KOPT-K1 (cell line): Measurements from ENCODE around the gene GPR149.
A peak's percentile ranks its signal among the peaks of the same experiment; 100 is the strongest.

Source experiments
- H3K27ac ChIP-seq: fragments of 200-600 bp; sonication (generic); 2 replicates; pipeline ENCODE4 v1.5.1; 2016; ENCODE audit warnings: antibody characterized with exemption, mild to moderate bottlenecking, low read depth, low read length; ENCODE audit not compliant: poor library complexity, severe bottlenecking
- H3K36me3 ChIP-seq: fragments of 200-600 bp; sonication (generic); 2 replicates; pipeline ENCODE4 v1.5.1; 2017; ENCODE audit warnings: antibody characterized with exemption, mild to moderate bottlenecking, low read length, moderate library complexity; ENCODE audit not compliant: insufficient read depth
- H3K9me3 ChIP-seq: fragments of 200-600 bp; sonication (generic); 2 replicates; pipeline ENCODE4 v1.5.1; 2017; ENCODE audit warnings: antibody characterized with exemption, low read length, mild to moderate bottlenecking; ENCODE audit not compliant: insufficient read depth, poor library complexity, severe bottlenecking

GPR149 gene

DNA sequence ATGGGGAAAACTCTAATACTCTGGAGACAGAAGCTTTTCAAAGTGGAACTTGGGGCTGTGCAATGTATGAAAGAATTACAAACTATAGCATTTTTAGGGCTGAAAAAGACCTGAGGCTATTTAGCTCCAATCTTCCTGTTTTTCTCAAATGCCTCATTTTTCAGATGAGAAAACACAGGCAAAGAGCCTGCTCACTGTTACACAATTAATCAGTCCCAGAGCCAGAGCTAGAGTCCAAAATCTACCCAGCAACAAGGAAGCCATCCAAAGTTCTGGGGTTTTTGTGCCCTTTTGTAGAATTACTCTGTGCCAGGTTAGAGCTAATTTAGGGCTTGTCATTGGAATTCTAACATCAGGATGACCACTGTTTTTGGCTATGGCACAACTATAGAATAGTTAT lies 45.5 kb downstream of the GPR149 start:
- no peak overlapping the region for H3K27ac ChIP-seq
- no peaks in the 10 kb centered on the region for H3K9me3 ChIP-seq
- no peaks in the 10 kb centered on the region for H3K36me3 ChIP-seq

DNA sequence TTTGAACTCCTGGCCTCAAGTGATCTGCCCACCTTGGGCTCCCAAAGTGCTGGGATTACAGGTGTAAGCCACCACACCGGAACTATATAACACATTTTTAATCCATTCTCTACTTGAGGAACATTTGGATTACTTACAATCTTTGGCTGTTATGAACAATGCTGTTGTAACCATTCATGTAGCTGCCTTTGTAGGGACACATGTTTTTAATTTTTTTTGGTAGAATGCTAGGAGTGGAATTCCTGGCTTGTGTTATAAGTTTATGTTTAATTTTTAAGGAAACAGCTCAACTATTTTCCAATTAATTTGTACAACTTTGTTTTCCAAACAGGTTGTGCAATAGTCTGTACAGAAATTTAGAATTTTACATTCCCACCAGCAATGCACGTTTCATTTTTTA lies 51.7 kb downstream of the GPR149 start:
- H3K36me3 ChIP-seq, result no peaks in the 10 kb centered on the region
- no peaks in the 10 kb centered on the region for H3K9me3 ChIP-seq
- no peak overlapping the region for H3K27ac ChIP-seq

DNA sequence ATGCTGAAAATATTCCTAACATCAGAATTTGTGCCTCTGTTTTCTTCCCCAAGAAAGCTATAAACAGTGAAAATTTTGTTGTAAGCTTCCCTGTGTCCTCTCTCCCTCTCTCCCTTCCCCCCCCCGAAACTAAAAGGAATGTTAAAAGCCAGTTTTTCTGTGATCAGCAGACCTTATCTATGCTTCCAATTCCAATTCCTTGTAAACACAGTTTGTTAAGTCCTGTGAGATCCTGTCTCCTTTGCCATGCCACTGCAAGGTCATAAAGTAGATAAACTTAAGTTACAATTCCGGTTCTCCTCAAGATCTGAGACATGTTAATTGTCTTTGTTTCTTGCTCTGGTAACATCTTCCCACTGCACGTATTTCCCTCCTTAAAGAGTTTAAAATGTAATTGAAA lies 62.8 kb downstream of the GPR149 start:
- H3K36me3 ChIP-seq, result no peaks in the 10 kb centered on the region
- no peak overlapping the region for H3K27ac ChIP-seq
- peaks cover 7% of the 10 kb centered on the region for H3K9me3 ChIP-seq

DNA sequence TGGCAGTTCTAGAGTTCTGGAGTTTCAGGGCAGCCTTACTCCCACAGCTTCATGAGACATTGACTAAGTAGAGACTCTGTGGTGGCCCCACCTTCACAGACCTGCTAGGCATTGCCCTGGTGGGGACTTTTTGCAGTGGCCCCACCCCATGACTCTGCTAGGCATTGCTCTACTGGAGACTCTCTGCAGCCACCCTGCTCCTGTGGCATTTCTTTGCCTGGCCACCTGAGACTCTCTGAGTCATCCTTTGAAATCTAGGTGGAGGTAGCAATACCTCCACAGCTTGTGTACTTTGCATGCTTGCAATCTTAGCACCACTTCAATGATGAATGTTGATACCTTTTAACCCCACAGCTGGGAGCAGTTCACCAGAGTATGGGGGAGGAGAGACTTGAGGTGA lies 65.1 kb downstream of the GPR149 start:
- H3K9me3 ChIP-seq, result peaks cover 7% of the 10 kb centered on the region
- H3K27ac ChIP-seq, result no peak overlapping the region
- H3K36me3 ChIP-seq, result no peaks in the 10 kb centered on the region

DNA sequence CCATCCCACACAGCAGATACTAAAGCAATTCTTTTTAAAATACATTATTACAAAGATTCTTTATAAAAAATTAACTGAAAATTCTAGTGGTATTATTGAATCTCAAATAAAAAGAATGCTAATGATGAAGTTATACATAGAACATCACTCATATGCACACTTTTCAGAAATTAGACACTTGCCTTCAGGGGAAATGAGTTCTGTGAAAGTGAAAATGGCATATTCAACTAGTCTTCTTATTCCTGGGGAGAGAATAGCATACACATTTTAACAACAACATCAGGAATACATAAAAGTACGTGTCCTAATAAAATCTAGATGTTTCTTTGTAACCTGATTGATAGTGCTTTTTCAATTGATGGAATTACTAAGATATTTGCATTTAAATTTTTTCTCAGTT lies 68.9 kb downstream of the GPR149 start:
- H3K36me3 ChIP-seq, result no peaks in the 10 kb centered on the region
- peaks cover 7% of the 10 kb centered on the region for H3K9me3 ChIP-seq
- no peak overlapping the region for H3K27ac ChIP-seq

DNA sequence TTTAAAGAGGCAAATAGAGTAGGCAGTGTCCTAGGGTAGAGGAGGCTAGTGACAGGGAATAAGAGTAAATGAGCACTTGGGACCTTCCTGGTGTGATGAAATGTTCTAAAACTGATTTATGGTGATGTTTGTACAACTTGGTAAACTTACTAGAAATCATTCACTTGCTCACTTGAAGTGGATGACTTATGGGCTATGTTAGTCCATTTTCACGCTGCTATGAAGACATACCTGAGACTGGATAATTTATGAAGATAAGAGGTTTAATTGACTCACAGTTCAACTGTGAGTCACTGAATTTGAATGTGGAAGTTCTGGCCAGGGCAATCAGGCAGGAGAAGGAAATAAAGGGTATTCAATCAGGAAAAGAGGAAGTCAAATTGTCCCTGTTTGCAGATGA lies 74.0 kb downstream of the GPR149 start:
- Histone ChIP-seq H3K9me3 (no peaks in the 10 kb centered on the region), H3K27ac (no peak overlapping the region), H3K36me3 (no peaks in the 10 kb centered on the region)

DNA sequence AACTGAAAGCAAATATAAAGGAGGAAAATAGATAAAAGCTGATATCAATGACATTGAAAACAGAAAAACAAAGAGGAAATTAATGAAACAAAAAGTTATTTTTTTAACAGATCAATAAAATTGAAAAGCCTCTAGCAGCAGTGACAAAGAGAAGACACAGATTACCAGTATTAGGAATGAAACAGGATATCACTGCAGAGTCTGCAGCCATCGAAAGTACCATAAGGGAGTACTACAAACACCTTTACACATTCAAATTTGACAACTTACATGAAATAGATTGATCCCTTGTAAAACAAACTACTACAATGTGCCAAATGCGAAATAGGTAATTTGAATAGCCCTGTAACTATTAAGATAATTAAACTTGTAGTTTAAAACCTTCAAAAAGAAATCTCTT lies 80.8 kb downstream of the GPR149 start:
- Histone ChIP-seq H3K36me3 (no peaks in the 10 kb centered on the region), H3K27ac (no peak overlapping the region)

DNA sequence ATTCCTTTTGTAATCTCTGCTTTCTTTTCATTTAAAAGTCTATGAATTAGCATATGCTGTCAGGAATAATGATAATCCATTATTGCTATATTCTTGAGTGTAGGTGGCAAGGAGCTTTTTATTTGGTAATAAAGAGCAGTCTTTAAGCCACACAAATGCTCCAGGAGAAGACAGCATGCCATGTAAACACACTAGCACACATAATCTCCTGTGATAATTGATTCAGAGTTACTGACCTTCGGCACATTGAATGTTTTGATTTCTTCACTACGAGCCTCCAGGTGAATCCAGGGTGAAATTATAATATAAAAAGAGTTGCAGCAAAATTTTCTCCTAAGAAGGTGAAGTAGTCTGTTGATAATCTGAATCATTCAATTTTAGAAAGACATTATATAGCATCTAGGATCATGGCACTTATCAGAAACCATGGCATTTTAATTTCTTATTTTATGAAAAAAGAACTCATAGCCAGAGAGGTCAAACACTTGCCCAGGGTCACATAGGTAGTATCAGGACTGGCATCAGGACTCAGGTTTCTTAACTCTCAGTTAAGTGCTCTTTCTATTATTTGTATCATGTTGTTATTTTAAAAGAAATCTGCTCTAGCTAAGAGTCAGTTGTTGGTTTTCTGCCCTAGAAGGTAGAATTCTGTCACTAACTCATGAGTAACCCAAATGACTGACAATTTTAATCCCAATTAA lies 84.4 kb downstream of the GPR149 start:
- no peaks in the 10 kb centered on the region for H3K36me3 ChIP-seq
- H3K9me3 ChIP-seq, result no peaks in the 10 kb centered on the region
- no peak overlapping the region for H3K27ac ChIP-seq

More for the DNA sequence above, 80.8 kb downstream of the GPR149 start:
- no peaks in the 10 kb centered on the region for H3K9me3 ChIP-seq

DNA sequence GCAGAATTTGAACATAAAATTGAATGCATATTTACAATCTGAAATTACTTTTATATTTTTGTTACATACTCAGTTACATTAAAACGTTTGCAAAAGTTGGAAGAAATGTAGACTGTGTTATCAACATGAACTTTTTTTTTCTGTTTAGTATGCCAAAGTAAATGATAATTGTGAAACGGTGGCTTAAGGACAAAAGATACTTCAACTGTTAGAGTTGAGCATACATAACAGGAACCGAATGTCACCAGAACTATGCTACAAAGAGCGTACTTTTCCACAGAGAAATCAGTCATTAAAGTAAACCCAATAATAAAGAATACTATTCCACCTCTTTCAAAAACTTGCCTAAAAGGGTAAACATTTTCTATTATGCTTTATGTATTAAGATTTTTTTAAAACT lies 91.4 kb downstream of the GPR149 start:
- Histone ChIP-seq H3K27ac (no peak overlapping the region), H3K36me3 (no peaks in the 10 kb centered on the region), H3K9me3 (no peaks in the 10 kb centered on the region)

DNA sequence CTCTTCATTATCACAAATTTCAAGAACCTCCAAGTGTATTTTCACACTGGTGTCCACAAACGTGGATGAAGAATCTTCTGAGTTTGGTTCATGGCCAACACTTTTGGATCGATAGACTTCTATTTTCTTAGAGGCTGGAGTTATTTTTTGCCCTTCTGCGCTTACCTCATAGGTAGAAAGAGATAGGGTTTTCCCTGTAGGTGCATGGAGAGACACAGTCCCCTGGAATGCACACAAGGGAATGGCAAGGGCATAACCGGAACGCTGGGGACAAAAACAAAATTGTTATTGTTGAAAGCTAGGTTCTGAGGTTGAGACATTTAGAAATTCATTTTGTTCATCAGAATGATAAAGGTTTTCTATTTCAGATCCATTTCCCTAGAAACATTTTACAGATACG lies 92.0 kb downstream of the GPR149 start:
- Histone ChIP-seq H3K36me3 (no peaks in the 10 kb centered on the region), H3K27ac (no peak overlapping the region)

DNA sequence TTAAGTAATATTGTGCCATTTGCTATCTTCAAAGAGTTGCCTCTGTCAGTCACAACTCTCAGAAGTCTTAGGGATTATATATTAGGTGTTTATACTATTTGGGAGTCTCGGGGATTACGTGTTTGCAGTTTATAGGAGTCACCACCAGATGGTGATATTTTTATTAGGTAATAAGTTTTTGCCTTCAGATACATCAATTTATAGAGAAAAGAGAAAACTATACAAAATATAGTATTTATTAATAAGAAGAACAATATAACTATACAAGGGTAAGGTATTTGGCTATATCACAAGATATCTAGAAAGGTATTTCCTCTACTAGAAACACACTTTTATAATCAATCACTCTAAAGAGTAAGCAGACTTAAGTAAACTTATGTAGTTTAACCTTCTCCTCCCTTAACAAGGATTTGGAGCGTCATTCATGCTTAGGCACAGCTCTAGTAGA lies 95.0 kb downstream of the GPR149 start:
- Histone ChIP-seq H3K27ac (no peak overlapping the region), H3K36me3 (no peaks in the 10 kb centered on the region), H3K9me3 (no peaks in the 10 kb centered on the region)

More for the DNA sequence above, 92.0 kb downstream of the GPR149 start:
- no peaks in the 10 kb centered on the region for H3K9me3 ChIP-seq

DNA sequence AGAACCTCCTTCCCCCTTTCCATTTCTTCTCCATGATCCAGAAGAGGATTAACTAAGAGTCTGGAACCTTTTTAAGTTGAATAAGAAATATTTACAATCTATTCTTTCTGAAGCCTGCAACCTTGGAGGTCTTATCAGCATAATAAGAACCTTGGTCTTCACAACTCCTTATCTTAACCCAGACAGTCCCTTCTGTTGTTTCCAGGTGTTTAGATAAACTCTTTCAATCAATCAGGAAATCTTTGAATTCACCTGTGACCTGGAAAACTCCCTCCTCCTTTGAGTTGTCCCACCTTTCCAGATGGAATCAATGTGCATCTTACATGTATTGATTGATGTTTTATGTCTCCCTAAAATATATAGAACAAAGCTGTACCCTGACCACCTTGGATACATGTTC lies 102.1 kb downstream of the GPR149 start:
- H3K27ac ChIP-seq, result no peak overlapping the region
- no peaks in the 10 kb centered on the region for H3K9me3 ChIP-seq
- no peaks in the 10 kb centered on the region for H3K36me3 ChIP-seq

DNA sequence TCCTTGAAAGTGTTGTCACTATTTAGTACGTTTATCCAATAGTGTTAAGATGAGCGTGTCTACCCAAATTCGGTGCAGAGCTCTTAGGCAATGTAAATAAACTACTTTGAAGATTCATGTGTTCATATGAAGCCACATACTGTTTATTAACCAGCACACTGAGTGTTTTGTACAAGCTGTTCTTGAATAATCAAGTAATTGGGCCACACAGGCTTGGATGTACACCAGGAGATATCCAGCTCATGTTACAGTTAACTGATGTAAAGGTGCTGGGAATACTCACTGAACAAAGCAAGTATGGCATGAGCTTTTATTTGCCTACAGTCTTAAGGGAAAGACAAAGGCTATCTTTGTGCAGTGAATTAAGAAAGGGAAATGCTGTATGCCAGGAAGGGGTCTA lies 105.1 kb downstream of the GPR149 start:
- Histone ChIP-seq H3K36me3 (peaks cover 11% of the 10 kb centered on the region; the same call in 1 of the 2 replicates), H3K9me3 (no peaks in the 10 kb centered on the region), H3K27ac (no peak overlapping the region)

DNA sequence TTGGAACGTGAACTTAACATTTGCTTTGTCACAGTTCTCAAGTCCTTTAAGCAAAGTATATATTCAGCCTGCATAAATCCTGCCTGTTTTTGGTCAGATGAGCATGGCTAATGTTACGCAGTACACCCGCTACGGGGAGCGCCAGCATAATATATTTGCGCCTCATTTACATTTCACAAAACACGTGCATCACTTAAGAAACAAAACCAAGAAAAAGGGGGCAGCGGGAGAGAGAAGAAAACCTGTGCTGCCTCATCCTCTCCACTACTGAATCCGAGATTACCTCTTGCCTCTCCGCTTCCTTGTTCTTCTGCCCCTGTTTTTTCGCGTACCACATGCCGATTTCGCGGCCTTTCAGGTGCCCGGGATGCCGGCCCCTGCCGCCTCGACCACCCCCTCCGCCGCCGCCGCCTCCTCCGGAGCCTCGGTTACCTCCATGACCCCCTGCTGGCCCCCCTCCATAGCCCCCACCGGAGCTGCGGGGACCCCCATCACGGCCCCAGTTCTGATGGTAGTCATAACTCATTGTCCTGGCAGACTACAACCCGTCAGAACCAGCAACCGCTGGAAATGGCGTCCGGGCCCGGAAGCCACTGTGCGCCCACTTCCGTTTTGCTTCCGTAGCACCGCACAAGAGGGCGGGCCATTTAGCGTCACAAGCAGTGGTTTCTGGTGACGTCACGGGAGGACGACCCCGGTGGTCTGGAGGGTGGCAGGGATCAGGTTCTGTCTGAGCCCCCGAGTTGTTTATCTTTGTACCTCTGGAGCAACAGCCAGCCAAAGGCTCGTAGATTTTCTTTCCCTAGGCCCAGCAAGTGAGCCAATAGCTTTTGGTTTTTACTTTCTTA lies 105.9 kb downstream of the GPR149 start, which contains the start of gene DHX36:
DHX36 (minus strand) TSS at position 597 of the 848 bp plus-strand sequence; CDS start at position 526, 71 bp downstream.
- H3K27ac ChIP-seq, result peak within 1 kb of the TSS; percentile 88
- H3K9me3 ChIP-seq, result no peaks in the 10 kb centered on the region
- peaks cover 16% of the 10 kb centered on the region for H3K36me3 ChIP-seq

DNA sequence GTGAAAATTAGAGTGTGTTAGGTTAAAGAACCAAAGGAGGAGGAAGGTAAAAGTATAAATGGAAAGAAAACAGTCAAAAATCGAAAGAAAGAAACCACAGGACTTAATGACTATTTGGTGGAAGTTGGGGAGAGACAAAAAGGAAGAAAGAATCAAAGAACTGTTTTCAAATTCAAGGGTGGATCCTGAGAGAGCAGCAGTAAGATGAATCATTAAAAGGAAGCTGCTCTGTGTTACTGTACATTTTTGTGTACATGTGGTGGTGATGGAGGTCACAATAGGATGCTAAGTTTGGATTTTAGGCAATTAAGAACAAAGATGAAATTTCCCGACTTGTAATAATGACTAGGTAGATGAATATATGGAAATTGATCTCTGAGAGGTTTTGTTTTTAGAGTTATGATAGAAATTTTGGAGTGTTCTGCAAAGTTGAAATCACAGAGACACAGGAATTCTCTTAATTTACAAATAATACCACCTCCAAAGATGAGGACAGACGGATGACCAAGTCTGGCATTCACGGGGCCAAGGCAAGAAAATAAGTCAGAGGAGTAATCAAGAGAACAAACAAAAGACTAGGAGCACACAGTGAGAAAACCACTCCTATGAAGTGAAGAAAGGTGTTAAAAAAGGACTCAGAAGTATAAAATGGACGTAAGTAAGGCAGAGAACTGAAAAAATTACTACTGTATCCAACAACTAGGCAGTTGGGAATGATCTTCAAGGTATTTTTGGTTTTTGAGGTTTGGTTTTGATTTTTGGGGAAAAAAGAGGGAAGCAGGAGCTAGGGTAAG lies 112.8 kb downstream of the GPR149 start:
- H3K9me3 ChIP-seq, result no peaks in the 10 kb centered on the region
- peaks cover 77% of the 10 kb centered on the region for H3K36me3 ChIP-seq
- no peak overlapping the region for H3K27ac ChIP-seq
